ENCODE results near the gene OVCH2. TPM values are rescaled to one million over a fixed set of nuclear protein-coding genes. Genes with fewer than 3 reads are reported as not detected.

The OVCH2 gene
- polyA plus RNA-seq, 3 donors: 3.4 to 4.6 (median 3.7) TPM

DNA sequence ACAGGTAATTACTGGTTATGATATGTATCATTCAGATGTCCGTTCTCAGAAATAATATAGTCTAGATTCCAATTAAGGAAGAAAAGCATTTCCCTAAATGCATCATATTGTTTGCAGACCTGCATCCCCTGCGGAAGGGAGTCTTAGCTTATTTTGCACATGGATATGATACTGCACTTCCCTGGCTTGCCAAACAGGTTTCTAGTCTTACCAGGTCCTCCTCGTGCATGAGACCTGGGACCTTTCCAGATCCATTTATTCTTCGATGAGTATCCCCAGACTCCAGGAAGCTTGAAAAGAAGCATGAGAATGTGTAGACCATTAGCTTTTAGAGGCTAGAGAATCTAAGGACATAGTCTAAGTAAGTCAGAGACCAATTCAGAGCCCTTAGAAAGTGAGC is 63.5 kb downstream of the OVCH2 start:
- DNase-seq: no peak

- DNase-seq: no peak
Measured at GRCh38 chr11:7640816-7641215, 65.5 kb downstream of the OVCH2 start.

- DNase-seq: no peak
Measured at GRCh38 chr11:7639643-7640025, 66.6 kb downstream of the OVCH2 start.

Other genes with a start within 250 kb of the OVCH2 start
- 10 to 100 TPM; 25.9 to 36.5 (median 29.8) TPM for gene OLFML1, start 221.0 kb downstream of the OVCH2 start, polyA plus RNA-seq (ENCODE audit: insufficient read length in 3 of 3)
- gene PPFIBP2, start 192.5 kb downstream of the OVCH2 start, polyA plus RNA-seq (ENCODE audit: insufficient read length in 3 of 3): 10 to 100 TPM; 57.9 to 75.6 (median 61.1) TPM
- gene CYB5R2, start 33.0 kb downstream of the OVCH2 start, polyA plus RNA-seq (ENCODE audit: insufficient read length in 3 of 3): 10 to 100 TPM; 31.9 to 33.3 (median 32.2) TPM
- not detected for gene OR5P2, start 90.5 kb upstream of the OVCH2 start, polyA plus RNA-seq (ENCODE audit: insufficient read length in 3 of 3)
- not detected for gene OR5P3, start 124.4 kb upstream of the OVCH2 start, polyA plus RNA-seq (ENCODE audit: insufficient read length in 3 of 3)
- not detected for gene OR10A6, start 224.8 kb upstream of the OVCH2 start, polyA plus RNA-seq (ENCODE audit: insufficient read length in 3 of 3)
- under 1 TPM in 2 of 3 donors, not detected in 1; 0.06 to 0.13 TPM for gene OR10A3, start 235.2 kb upstream of the OVCH2 start, polyA plus RNA-seq (ENCODE audit: insufficient read length in 3 of 3)

All from renal pelvis (tissue), 4 donors.